GM18502 (cell line): Measurements from ENCODE around the gene ASCL2.
A peak's percentile ranks its signal among the peaks of the same experiment; 100 is the strongest.

Experiments used
- ATAC-seq: cut with Tn5 transposase; IDR thresholded peaks from one replicate; pipeline ENCODE4 v1.9.1; 2021; ENCODE audit warnings: mild to moderate bottlenecking; ENCODE audit not compliant: unreplicated experiment, poor library complexity

ASCL2 gene

GRCh38 chr11:2275334-2276279 lies 5.2 kb upstream of the ASCL2 start:
- no peak for ATAC-seq

- ATAC-seq: no peak
These were observed 3.4 kb upstream of the ASCL2 start for GRCh38 chr11:2273771-2274170.

GRCh38 chr11:2273311-2273710 lies 2.9 kb upstream of the ASCL2 start:
- no peak for ATAC-seq

GRCh38 chr11:2272946-2273280 lies 2.5 kb upstream of the ASCL2 start:
- ATAC-seq: no peak

- no peak for ATAC-seq
These were observed 2.0 kb upstream of the ASCL2 start for GRCh38 chr11:2272228-2272945.

- ATAC-seq: no peak
These were observed 1.2 kb upstream of the ASCL2 start for GRCh38 chr11:2271327-2272227.

DNA sequence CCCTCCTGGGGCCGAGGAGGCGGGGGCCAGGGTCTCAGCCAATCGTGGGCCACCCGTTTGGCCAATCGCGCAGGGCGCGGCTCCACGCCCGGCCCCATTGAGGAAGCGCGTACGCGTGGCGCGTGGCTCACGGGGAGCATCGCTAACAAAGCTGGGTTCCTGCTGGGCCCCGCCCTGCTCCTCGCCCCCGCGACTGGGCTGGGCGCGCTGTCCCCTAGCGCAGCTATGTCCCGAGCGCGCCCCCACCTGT lies 614 bp upstream of the ASCL2 start:
- ATAC-seq: no peak

DNA sequence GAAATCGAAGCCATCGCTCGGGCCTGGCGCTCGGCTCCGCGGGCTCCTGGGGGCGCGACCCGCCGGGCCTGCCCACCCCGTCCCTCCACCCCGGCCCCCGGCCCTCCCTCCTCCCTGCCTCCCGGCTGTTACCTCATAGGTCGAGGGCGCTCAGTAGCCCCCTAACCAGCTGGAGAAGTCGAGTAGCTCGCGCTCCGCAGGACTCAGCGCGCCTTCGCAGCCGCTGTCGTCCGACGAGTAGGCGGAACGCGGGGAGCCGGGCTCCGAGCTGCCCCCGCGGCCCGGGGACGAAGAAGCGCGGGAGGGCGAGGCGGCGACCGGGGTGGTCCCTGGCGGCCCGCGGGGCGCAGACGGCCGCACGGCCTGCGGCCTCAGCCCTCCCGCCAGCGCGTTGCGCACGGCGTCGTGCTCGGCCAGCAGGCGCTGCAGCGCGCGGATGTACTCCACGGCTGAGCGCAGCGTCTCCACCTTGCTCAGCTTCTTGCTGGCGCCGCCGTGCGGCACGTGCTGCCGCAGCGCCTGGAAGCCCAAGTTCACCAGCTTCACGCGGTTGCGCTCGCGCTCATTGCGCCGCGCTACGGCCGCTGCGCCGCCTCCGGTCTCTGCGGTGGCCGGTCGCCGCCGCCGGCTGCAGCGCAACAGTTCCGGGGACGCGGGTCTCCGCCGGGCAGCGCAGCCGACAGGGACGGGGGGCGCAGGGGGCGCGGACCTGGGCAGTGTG lies 627 bp downstream of the ASCL2 start:
- ATAC-seq: no peak

- ATAC-seq: no peak
These were observed 1.4 kb downstream of the ASCL2 start for GRCh38 chr11:2268729-2269600.

GRCh38 chr11:2267851-2268728 lies 2.3 kb downstream of the ASCL2 start:
- no peak for ATAC-seq

GRCh38 chr11:2267306-2267850 lies 3.0 kb downstream of the ASCL2 start:
- no peak for ATAC-seq

GRCh38 chr11:2266586-2267305 lies 3.6 kb downstream of the ASCL2 start:
- no peak for ATAC-seq

DNA sequence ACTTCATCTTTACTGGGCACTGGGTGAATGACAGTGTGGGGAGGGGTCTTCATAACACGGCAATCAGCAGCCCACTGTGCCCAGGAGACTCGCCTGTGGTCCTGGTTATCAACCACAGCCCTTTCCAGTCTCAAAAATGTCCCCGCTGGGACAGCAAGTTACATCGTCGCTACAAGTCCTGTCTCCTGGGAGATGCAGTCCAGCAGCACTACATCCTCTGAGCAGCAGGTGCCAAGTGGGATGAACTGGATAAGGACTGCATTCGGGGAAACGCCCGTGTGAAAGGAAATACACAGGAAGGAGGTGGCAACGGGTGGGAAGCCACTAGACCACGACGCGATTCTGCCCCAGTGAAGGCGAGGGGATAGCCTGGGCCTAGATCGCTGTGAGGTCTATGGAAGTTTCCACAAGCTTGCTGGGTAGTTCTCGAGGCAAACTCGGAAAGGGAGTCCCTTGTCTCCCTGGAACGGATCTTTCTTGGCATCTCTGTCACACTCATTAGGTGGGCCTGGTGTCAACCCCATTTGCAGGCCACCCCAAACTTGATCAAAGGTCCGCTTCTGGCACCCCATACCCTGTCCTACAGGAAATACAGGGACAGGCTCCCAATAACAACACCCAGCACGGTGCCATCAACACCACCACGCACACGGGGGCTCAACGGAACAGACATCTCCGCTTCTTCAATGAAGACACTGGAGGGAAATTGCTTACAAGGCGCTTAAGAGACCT lies 4.4 kb downstream of the ASCL2 start:
- no peak for ATAC-seq

DNA sequence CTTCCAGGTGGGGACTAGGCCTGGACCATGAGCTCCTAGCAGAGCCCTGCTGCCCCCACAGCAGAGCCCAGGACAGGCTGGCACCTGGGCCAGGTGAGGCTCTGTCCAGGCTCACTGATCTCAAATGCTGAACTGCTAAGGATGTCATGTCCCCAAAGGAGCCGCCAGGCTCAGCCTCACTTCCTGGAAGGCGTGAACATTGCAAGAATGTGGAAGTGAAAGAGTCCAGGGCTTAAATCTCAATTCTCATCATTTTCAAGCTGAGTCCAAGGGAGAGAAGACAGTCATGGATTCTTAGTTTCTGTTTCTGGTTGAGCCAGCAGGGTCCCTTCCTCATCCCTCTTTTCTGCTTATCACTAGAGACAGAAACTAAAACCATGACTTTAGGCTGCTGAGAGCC lies 5.0 kb downstream of the ASCL2 start:
- peak; percentile 75 for ATAC-seq

GRCh38 chr11:2264366-2265053 lies 5.9 kb downstream of the ASCL2 start:
- ATAC-seq: no peak

DNA sequence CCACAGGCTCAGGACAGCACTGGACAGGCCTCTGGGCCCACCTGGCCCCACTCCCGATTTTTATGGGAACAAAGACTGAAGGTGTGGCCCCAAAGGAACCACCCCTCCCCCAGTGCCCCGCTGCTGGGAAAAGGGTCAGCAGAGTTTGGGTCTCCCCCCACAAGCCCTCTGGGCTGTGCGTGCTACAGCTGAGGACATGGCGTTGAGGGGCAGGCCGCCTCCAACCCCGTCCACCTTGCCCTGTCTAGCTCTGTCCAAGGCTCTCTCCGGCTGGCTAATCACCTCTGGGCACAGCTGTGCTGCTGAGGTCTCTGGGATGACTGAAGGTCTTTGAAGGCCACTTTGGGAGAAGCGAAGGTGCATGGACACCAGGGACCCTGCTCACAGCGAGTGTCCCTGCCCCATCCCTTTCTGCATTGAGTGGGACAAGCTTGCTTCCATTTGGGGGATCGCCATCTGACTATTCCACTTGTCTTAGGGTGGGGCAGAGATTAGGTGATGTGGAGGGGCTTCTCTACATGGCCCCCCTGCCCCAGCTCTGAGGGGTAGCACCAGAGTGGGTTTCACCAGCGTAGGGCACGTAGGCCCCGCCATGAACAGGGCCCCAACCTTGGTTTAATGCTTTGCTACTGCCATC lies 6.5 kb downstream of the ASCL2 start:
- ATAC-seq: no peak
